ENCODE measurements around the gene RUNX1.

RUNX1 gene

GRCh38 chr21:34889676-34890469 lies 159.2 kb downstream of the RUNX1 start:
- no peak for FAIRE-seq

- no peak for FAIRE-seq
Measured at GRCh38 chr21:34889320-34889675, 159.8 kb downstream of the RUNX1 start.

- FAIRE-seq, result no peak
Measured at GRCh38 chr21:34888569-34889319, 160.4 kb downstream of the RUNX1 start.

GRCh38 chr21:34887725-34888568 lies 161.2 kb downstream of the RUNX1 start:
- no peak for FAIRE-seq

- no peak for FAIRE-seq
Measured at GRCh38 chr21:34887105-34887442, 162.0 kb downstream of the RUNX1 start.

- FAIRE-seq, result no peak
Measured at GRCh38 chr21:34886240-34887104, 162.6 kb downstream of the RUNX1 start.

- FAIRE-seq, result no peak
Measured at GRCh38 chr21:34885626-34886239, 163.4 kb downstream of the RUNX1 start.

GRCh38 chr21:34885125-34885524 lies 164.0 kb downstream of the RUNX1 start:
- no peak for FAIRE-seq

- FAIRE-seq, result no peak
Measured at GRCh38 chr21:34884346-34884929, 164.7 kb downstream of the RUNX1 start.

GRCh38 chr21:34883491-34884271 lies 165.4 kb downstream of the RUNX1 start:
- FAIRE-seq, result no peak

GRCh38 chr21:34882719-34883131 lies 166.4 kb downstream of the RUNX1 start:
- FAIRE-seq, result peak; percentile 58

- no peak for FAIRE-seq
Measured at GRCh38 chr21:34881839-34882371, 167.2 kb downstream of the RUNX1 start.

GRCh38 chr21:34881421-34881820 lies 167.7 kb downstream of the RUNX1 start:
- no peak for FAIRE-seq

GRCh38 chr21:34880401-34880800 lies 168.7 kb downstream of the RUNX1 start:
- FAIRE-seq, result no peak

- no peak for FAIRE-seq
Measured at GRCh38 chr21:34878940-34879339, 170.2 kb downstream of the RUNX1 start.

- no peak for FAIRE-seq
Measured at GRCh38 chr21:34878501-34878900, 170.6 kb downstream of the RUNX1 start.

GRCh38 chr21:34877485-34878128 lies 171.5 kb downstream of the RUNX1 start:
- FAIRE-seq, result no peak

GRCh38 chr21:34875830-34876229 lies 173.3 kb downstream of the RUNX1 start:
- FAIRE-seq, result no peak

GRCh38 chr21:34874684-34875513 lies 174.2 kb downstream of the RUNX1 start:
- FAIRE-seq, result no peak
